ENCODE data around the gene GUF1. TPM values are rescaled to one million over a fixed set of nuclear protein-coding genes. Genes with fewer than 3 reads are reported as not detected.

Gene GUF1
- 10 to 100 TPM; 33.6 to 40.0 TPM for total RNA-seq

GRCh38 chr4:44678094-44679041, at the start of gene GUF1:
Gene GUF1, plus strand, starts transcription at chr4:44678420. Its CDS starts 203 bp downstream, at chr4:44678623.
- TF ChIP-seq CTCF (IDR thresholded peaks at IDR 0.05): no peak
- ChIA-PET POLR2A (interaction anchor here (0.7 to 3.1 kb wide), 13 partner anchors 8 to 48 kb away, joined by 3 to 15 read pairs (median 5); partner anchors contain the start of gene GNPDA2), CTCF (interaction anchor here (1.3 kb wide), 1 partner anchor 49 kb away, joined by 3 read pairs; no protein-coding TSS in a partner anchor)
- Mint-ChIP-seq H3K27ac (peak within 1 kb of the TSS; percentile 92), H3K4me3 (peak within 1 kb of the TSS; percentile 91), H3K9me3 (no peaks in the 10 kb centered on the region), H3K27me3 (no peaks in the 10 kb centered on the region), H3K36me3 (ENCODE audit: low read depth) (peaks cover 20% of the 10 kb centered on the region), H3K4me1 (ENCODE audit: low read depth) (peaks cover 27% of the 10 kb centered on the region)
- intact Hi-C loops (cut with micrococcal nuclease): loop anchor here (5.0 kb wide), 1 partner anchor 49 kb away; the partner anchor contains the start of gene GNPDA2
- peak; percentile 92 for ATAC-seq
- DNase-seq: peak; percentile 91

GRCh38 chr4:44629280-44629866, 48.8 kb upstream of the GUF1 start:
- H3K9me3 Mint-ChIP-seq: no peaks in the 10 kb centered on the region
- no peaks in the 10 kb centered on the region for H3K36me3 Mint-ChIP-seq (ENCODE audit: low read depth)
- H3K4me3 Mint-ChIP-seq: no peak overlapping the region
- CTCF ChIA-PET: interaction anchor here (0.7 to 1.9 kb wide), 4 partner anchors 48 to 180 kb away, joined by 3 to 5 read pairs (median 4); partner anchors contain the start of genes GUF1 and KCTD8
- H3K27me3 Mint-ChIP-seq: no peaks in the 10 kb centered on the region
- TF ChIP-seq CTCF (IDR thresholded peaks at IDR 0.05): peak; percentile 68
- intact Hi-C loops (cut with micrococcal nuclease): no loop called here
- peak; percentile 59 for DNase-seq
- H3K27ac Mint-ChIP-seq: no peak overlapping the region
- H3K4me1 Mint-ChIP-seq (ENCODE audit: low read depth): peaks cover 2% of the 10 kb centered on the region
- peak; percentile 91 for ATAC-seq
- POLR2A ChIA-PET: no interaction called here

GRCh38 chr4:44632089-44632488, 46.1 kb upstream of the GUF1 start:
- intact Hi-C loops (cut with micrococcal nuclease): no loop called here
- CTCF ChIA-PET: interaction anchor here (1.2 to 1.6 kb wide), 2 partner anchors 183 to 1500 kb away, joined by 3 to 7 read pairs; partner anchors contain the start of gene KCTD8
- POLR2A ChIA-PET: no interaction called here
- DNase-seq: no peak
- no peak for ATAC-seq
- no peak for TF ChIP-seq CTCF (IDR thresholded peaks at IDR 0.05)
- Mint-ChIP-seq H3K27me3 (peaks cover 5% of the 10 kb centered on the region), H3K27ac (no peak overlapping the region), H3K4me3 (no peak overlapping the region), H3K4me1 (ENCODE audit: low read depth) (peaks cover 2% of the 10 kb centered on the region), H3K36me3 (ENCODE audit: low read depth) (no peaks in the 10 kb centered on the region), H3K9me3 (no peaks in the 10 kb centered on the region)

GRCh38 chr4:44632733-44633132, 45.5 kb upstream of the GUF1 start:
- Mint-ChIP-seq H3K9me3 (no peaks in the 10 kb centered on the region), H3K27ac (no peak overlapping the region), H3K27me3 (peaks cover 7% of the 10 kb centered on the region), H3K4me3 (no peak overlapping the region), H3K4me1 (ENCODE audit: low read depth) (peaks cover 2% of the 10 kb centered on the region), H3K36me3 (ENCODE audit: low read depth) (no peaks in the 10 kb centered on the region)
- no peak for TF ChIP-seq CTCF (IDR thresholded peaks at IDR 0.05)
- intact Hi-C loops (cut with micrococcal nuclease): no loop called here
- CTCF ChIA-PET: interaction anchor here (1.2 kb wide), 1 partner anchor 1501 kb away, joined by 3 read pairs; no protein-coding TSS in a partner anchor
- DNase-seq (no peak), ATAC-seq (no peak)
- POLR2A ChIA-PET: no interaction called here
